ENCODE measurements around the gene PPP6R2. TPM values are rescaled to one million over a fixed set of nuclear protein-coding genes. Genes with fewer than 3 reads are reported as not detected.

Gene PPP6R2
- total and polyA plus RNA-seq, 2 donors = 45.4 to 45.7 TPM

GRCh38 chr22:50314455-50315288 lies 28.5 kb upstream of the PPP6R2 start:
- Histone ChIP-seq H3K4me3 (ENCODE audit: low read length in 2 of 2) (peak overlapping the region; percentile 25 to 51), H3K4me1 (ENCODE audit: control insufficient read depth in 2 of 2, insufficient read depth in 2 of 2, low read length in 2 of 2) (peaks cover 12 to 25% of the 10 kb centered on the region in 2 donors), H3K27ac (ENCODE audit: low read depth in 1 of 2, low read length in 1 of 2) (peak overlapping the region; percentile 62 to 86), H3K36me3 (ENCODE audit: control insufficient read depth in 2 of 2, insufficient read depth in 2 of 2, low read length in 1 of 2) (no peaks in the 10 kb centered on the region), H3K9me3 (ENCODE audit: control insufficient read depth in 2 of 2, insufficient read depth in 1 of 2, low read length in 1 of 2) (peaks cover 0 to 1% of the 10 kb centered on the region in 2 donors), H3K27me3 (ENCODE audit: control insufficient read depth in 2 of 2, insufficient read depth in 1 of 2, low read length in 1 of 2) (peaks cover 2 to 24% of the 10 kb centered on the region in 2 donors)
- WGBS = 15% methylated on average over 33 of the region's 33 CpGs
- peak; percentile 45 to 87 (median 66) for DNase-seq (ENCODE audit: low read depth in 6 of 9, low spot score in 9 of 9)

GRCh38 chr22:50315289-50316113 lies 27.6 kb upstream of the PPP6R2 start:
- Histone ChIP-seq H3K4me3 (ENCODE audit: low read length in 2 of 2) (no peak overlapping the region), H3K27me3 (ENCODE audit: control insufficient read depth in 2 of 2, insufficient read depth in 1 of 2, low read length in 1 of 2) (peaks cover 2 to 18% of the 10 kb centered on the region in 2 donors)
- DNase-seq (ENCODE audit: low read depth in 6 of 9, low spot score in 9 of 9) = no peak

GRCh38 chr22:50316114-50317065 lies 26.7 kb upstream of the PPP6R2 start:
- no peak overlapping the region for H3K27ac ChIP-seq (ENCODE audit: low read depth in 1 of 2, low read length in 1 of 2)
- 89% methylated on average over 36 of the region's 45 CpGs for WGBS
- H3K9me3 ChIP-seq (ENCODE audit: control insufficient read depth in 2 of 2, insufficient read depth in 1 of 2, low read length in 1 of 2) = peaks cover 0 to 1% of the 10 kb centered on the region in 2 donors
- DNase-seq (ENCODE audit: low read depth in 6 of 9, low spot score in 9 of 9) = no peak
- no peak overlapping the region for H3K4me3 ChIP-seq (ENCODE audit: low read length in 2 of 2)
- H3K36me3 ChIP-seq (ENCODE audit: control insufficient read depth in 2 of 2, insufficient read depth in 2 of 2, low read length in 1 of 2) = no peaks in the 10 kb centered on the region
- H3K27me3 ChIP-seq (ENCODE audit: control insufficient read depth in 2 of 2, insufficient read depth in 1 of 2, low read length in 1 of 2) = peaks cover 0 to 13% of the 10 kb centered on the region in 2 donors
- peaks cover 12 to 25% of the 10 kb centered on the region in 2 donors for H3K4me1 ChIP-seq (ENCODE audit: control insufficient read depth in 2 of 2, insufficient read depth in 2 of 2, low read length in 2 of 2)

More at GRCh38 chr22:50315289-50316113, 27.6 kb upstream of the PPP6R2 start:
- H3K36me3 ChIP-seq (ENCODE audit: control insufficient read depth in 2 of 2, insufficient read depth in 2 of 2, low read length in 1 of 2) = no peaks in the 10 kb centered on the region
- 71% methylated on average over 18 of the region's 18 CpGs for WGBS
- H3K4me1 ChIP-seq (ENCODE audit: control insufficient read depth in 2 of 2, insufficient read depth in 2 of 2, low read length in 2 of 2) = peaks cover 12 to 25% of the 10 kb centered on the region in 2 donors
- H3K9me3 ChIP-seq (ENCODE audit: control insufficient read depth in 2 of 2, insufficient read depth in 1 of 2, low read length in 1 of 2) = peaks cover 0 to 1% of the 10 kb centered on the region in 2 donors
- no peak overlapping the region for H3K27ac ChIP-seq (ENCODE audit: low read depth in 1 of 2, low read length in 1 of 2)

- no peak for DNase-seq (ENCODE audit: low read depth in 6 of 9, low spot score in 9 of 9)
- peaks cover 0 to 1% of the 10 kb centered on the region in 2 donors for H3K9me3 ChIP-seq (ENCODE audit: control insufficient read depth in 2 of 2, insufficient read depth in 1 of 2, low read length in 1 of 2)
- no peaks in the 10 kb centered on the region for H3K36me3 ChIP-seq (ENCODE audit: control insufficient read depth in 2 of 2, insufficient read depth in 2 of 2, low read length in 1 of 2)
- peaks cover 12 to 25% of the 10 kb centered on the region in 2 donors for H3K4me1 ChIP-seq (ENCODE audit: control insufficient read depth in 2 of 2, insufficient read depth in 2 of 2, low read length in 2 of 2)
- no peak overlapping the region for H3K27ac ChIP-seq (ENCODE audit: low read depth in 1 of 2, low read length in 1 of 2)
- WGBS = 99% methylated on average over 9 of the region's 9 CpGs
- peaks cover 0 to 10% of the 10 kb centered on the region in 2 donors for H3K27me3 ChIP-seq (ENCODE audit: control insufficient read depth in 2 of 2, insufficient read depth in 1 of 2, low read length in 1 of 2)
- no peak overlapping the region for H3K4me3 ChIP-seq (ENCODE audit: low read length in 2 of 2)
Observed at GRCh38 chr22:50317178-50317577, 25.9 kb upstream of the PPP6R2 start.

GRCh38 chr22:50317674-50318073 lies 25.5 kb upstream of the PPP6R2 start:
- peaks cover 0 to 1% of the 10 kb centered on the region in 2 donors for H3K9me3 ChIP-seq (ENCODE audit: control insufficient read depth in 2 of 2, insufficient read depth in 1 of 2, low read length in 1 of 2)
- 99% methylated on average over 7 of the region's 7 CpGs for WGBS
- peaks cover 0 to 10% of the 10 kb centered on the region in 2 donors for H3K27me3 ChIP-seq (ENCODE audit: control insufficient read depth in 2 of 2, insufficient read depth in 1 of 2, low read length in 1 of 2)
- no peak overlapping the region for H3K4me3 ChIP-seq (ENCODE audit: low read length in 2 of 2)
- no peak for DNase-seq (ENCODE audit: low read depth in 6 of 9, low spot score in 9 of 9)
- H3K36me3 ChIP-seq (ENCODE audit: control insufficient read depth in 2 of 2, insufficient read depth in 2 of 2, low read length in 1 of 2) = no peaks in the 10 kb centered on the region
- H3K4me1 ChIP-seq (ENCODE audit: control insufficient read depth in 2 of 2, insufficient read depth in 2 of 2, low read length in 2 of 2) = peaks cover 12 to 25% of the 10 kb centered on the region in 2 donors
- H3K27ac ChIP-seq (ENCODE audit: low read depth in 1 of 2, low read length in 1 of 2) = no peak overlapping the region

- 89% methylated on average over 7 of the region's 7 CpGs for WGBS
- Histone ChIP-seq H3K4me1 (ENCODE audit: control insufficient read depth in 2 of 2, insufficient read depth in 2 of 2, low read length in 2 of 2) (peaks cover 12 to 22% of the 10 kb centered on the region in 2 donors), H3K27ac (ENCODE audit: low read depth in 1 of 2, low read length in 1 of 2) (no peak overlapping the region)
Observed at GRCh38 chr22:50318356-50318697, 24.8 kb upstream of the PPP6R2 start.

GRCh38 chr22:50318698-50319411 lies 24.3 kb upstream of the PPP6R2 start:
- peaks cover 0 to 7% of the 10 kb centered on the region in 2 donors for H3K27me3 ChIP-seq (ENCODE audit: control insufficient read depth in 2 of 2, insufficient read depth in 1 of 2, low read length in 1 of 2)
- WGBS = 94% methylated on average over 21 of the region's 21 CpGs
- DNase-seq (ENCODE audit: low read depth in 6 of 9, low spot score in 9 of 9) = no peak
- H3K4me3 ChIP-seq (ENCODE audit: low read length in 2 of 2) = no peak overlapping the region
- no peaks in the 10 kb centered on the region for H3K36me3 ChIP-seq (ENCODE audit: control insufficient read depth in 2 of 2, insufficient read depth in 2 of 2, low read length in 1 of 2)
- no peak overlapping the region for H3K27ac ChIP-seq (ENCODE audit: low read depth in 1 of 2, low read length in 1 of 2)
- H3K4me1 ChIP-seq (ENCODE audit: control insufficient read depth in 2 of 2, insufficient read depth in 2 of 2, low read length in 2 of 2) = peaks cover 11 to 18% of the 10 kb centered on the region in 2 donors
- H3K9me3 ChIP-seq (ENCODE audit: control insufficient read depth in 2 of 2, insufficient read depth in 1 of 2, low read length in 1 of 2) = peaks cover 0 to 1% of the 10 kb centered on the region in 2 donors

More at GRCh38 chr22:50318356-50318697, 24.8 kb upstream of the PPP6R2 start:
- Histone ChIP-seq H3K27me3 (ENCODE audit: control insufficient read depth in 2 of 2, insufficient read depth in 1 of 2, low read length in 1 of 2) (peaks cover 0 to 7% of the 10 kb centered on the region in 2 donors), H3K36me3 (ENCODE audit: control insufficient read depth in 2 of 2, insufficient read depth in 2 of 2, low read length in 1 of 2) (no peaks in the 10 kb centered on the region), H3K4me3 (ENCODE audit: low read length in 2 of 2) (no peak overlapping the region), H3K9me3 (ENCODE audit: control insufficient read depth in 2 of 2, insufficient read depth in 1 of 2, low read length in 1 of 2) (peaks cover 0 to 1% of the 10 kb centered on the region in 2 donors)
- DNase-seq (ENCODE audit: low read depth in 6 of 9, low spot score in 9 of 9) = no peak

- H3K4me1 ChIP-seq (ENCODE audit: control insufficient read depth in 2 of 2, insufficient read depth in 2 of 2, low read length in 2 of 2) = peaks cover 5 to 11% of the 10 kb centered on the region in 2 donors
- DNase-seq (ENCODE audit: low read depth in 6 of 9, low spot score in 9 of 9) = no peak
- peaks cover 0 to 1% of the 10 kb centered on the region in 2 donors for H3K9me3 ChIP-seq (ENCODE audit: control insufficient read depth in 2 of 2, insufficient read depth in 1 of 2, low read length in 1 of 2)
- 94% methylated on average over 15 of the region's 15 CpGs for WGBS
- no peak overlapping the region for H3K4me3 ChIP-seq (ENCODE audit: low read length in 2 of 2)
- H3K27ac ChIP-seq (ENCODE audit: low read depth in 1 of 2, low read length in 1 of 2) = no peak overlapping the region
- H3K27me3 ChIP-seq (ENCODE audit: control insufficient read depth in 2 of 2, insufficient read depth in 1 of 2, low read length in 1 of 2) = peaks cover 0 to 12% of the 10 kb centered on the region in 2 donors
- H3K36me3 ChIP-seq (ENCODE audit: control insufficient read depth in 2 of 2, insufficient read depth in 2 of 2, low read length in 1 of 2) = no peaks in the 10 kb centered on the region
Observed at GRCh38 chr22:50319503-50319951, 23.6 kb upstream of the PPP6R2 start.

Data from thymus (tissue), 11 donors.